ENCODE results near the gene TCEAL5. TPM values are rescaled to one million over a fixed set of nuclear protein-coding genes. Genes with fewer than 3 reads are reported as not detected.
A peak's percentile ranks its signal among the peaks of the same experiment; 100 is the strongest.
"Not testable (repeated sequence)": the region's sequence is repeated elsewhere in the genome, so short reads cannot be mapped to it uniquely, and the experiment has no call there.

The TCEAL5 gene
- total RNA-seq, 4 donors from 2014 or later = not detected

GRCh38 chrX:103249805-103250204 lies 26.7 kb downstream of the TCEAL5 start:
- Histone ChIP-seq H3K4me1 (peaks cover 0 to 8% (median 0%) of the 10 kb centered on the region in 4 donors), H3K27ac (no peak overlapping the region), H3K36me3 (no peaks in the 10 kb centered on the region), H3K4me3 (no peak overlapping the region), H3K9me3 (no peaks in the 10 kb centered on the region), H3K27me3 (peaks cover 0 to 12% of the 10 kb centered on the region in 2 donors)
- DNase-seq (ENCODE audit: low spot score in 2 of 2) = no peak
- WGBS, 2 donors = 55 to 83% methylated on average over 1 of the region's 1 CpG
- TF ChIP-seq POLR2A (IDR thresholded peaks at IDR 0.05) (no peak), CTCF (IDR thresholded peaks at IDR 0.05) (no peak), EP300 (IDR thresholded peaks at IDR 0.05) (no peak)

- Histone ChIP-seq H3K27me3 (peaks cover 0 to 3% of the 10 kb centered on the region in 2 donors), H3K27ac (no peak overlapping the region), H3K4me1 (peaks cover 0 to 6% (median 0%) of the 10 kb centered on the region in 4 donors), H3K9me3 (no peaks in the 10 kb centered on the region), H3K36me3 (no peaks in the 10 kb centered on the region), H3K4me3 (no peak overlapping the region)
- peak in 1 of 2 donors; percentile 38 for DNase-seq (ENCODE audit: low spot score in 2 of 2)
- TF ChIP-seq EP300 (IDR thresholded peaks at IDR 0.05) (no peak), CTCF (IDR thresholded peaks at IDR 0.05) (peak in 3 of 5 experiments; percentile 25 to 59 (median 25))
These were observed 28.0 kb downstream of the TCEAL5 start for GRCh38 chrX:103248553-103248952.

DNA sequence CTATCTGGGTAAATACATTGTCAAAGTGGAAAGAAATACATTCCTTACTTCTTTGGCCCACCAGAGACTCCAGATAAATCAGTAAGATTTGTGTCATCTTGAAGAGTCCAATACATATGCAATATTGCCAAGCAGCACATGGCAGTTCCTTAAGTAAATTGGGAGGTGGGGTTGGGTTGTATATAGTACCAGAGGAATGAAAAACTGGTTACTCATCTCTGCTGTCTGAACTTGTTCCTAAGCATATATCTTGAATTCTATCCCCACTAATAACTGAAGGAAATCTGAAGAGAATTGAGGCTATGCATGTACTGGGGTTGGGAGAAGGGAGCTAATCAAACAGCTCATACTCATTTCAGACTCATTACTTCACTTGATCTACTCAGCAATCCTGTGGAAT lies 36.4 kb downstream of the TCEAL5 start:
- Histone ChIP-seq H3K9me3 (no peaks in the 10 kb centered on the region), H3K4me1 (no peaks in the 10 kb centered on the region), H3K27ac (no peak overlapping the region), H3K36me3 (no peaks in the 10 kb centered on the region), H3K4me3 (no peak overlapping the region), H3K27me3 (peaks cover 0 to 24% of the 10 kb centered on the region in 2 donors)
- DNase-seq (ENCODE audit: low spot score in 2 of 2) = no peak
- TF ChIP-seq EP300 (IDR thresholded peaks at IDR 0.05) (no peak), POLR2A (IDR thresholded peaks at IDR 0.05) (no peak), CTCF (IDR thresholded peaks at IDR 0.05) (no peak)

DNA sequence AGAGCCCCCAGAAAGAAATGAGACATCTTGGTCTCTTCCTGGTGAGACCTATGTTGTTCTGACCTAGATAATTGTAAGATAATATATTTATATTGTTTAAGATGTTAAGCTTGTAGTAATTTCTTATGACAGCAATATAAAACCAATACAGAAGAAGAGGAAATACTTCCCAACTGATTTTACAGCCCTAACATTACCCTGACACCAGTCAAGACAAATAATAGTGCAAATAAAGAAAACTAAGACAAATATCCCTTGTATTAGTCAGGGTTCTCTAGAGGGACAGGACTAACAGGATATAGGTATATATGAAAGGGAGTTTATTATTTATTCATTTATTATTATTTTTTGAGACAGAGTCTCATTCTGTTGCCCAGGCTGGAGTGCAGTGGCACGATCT lies 40.3 kb downstream of the TCEAL5 start:
- no peak overlapping the region for H3K4me3 ChIP-seq
- WGBS, 2 donors = 73 to 77% methylated on average over 1 of the region's 1 CpG
- peaks cover 0 to 23% of the 10 kb centered on the region in 2 donors for H3K27me3 ChIP-seq
- TF ChIP-seq POLR2A (IDR thresholded peaks at IDR 0.05) = no peak
- TF ChIP-seq CTCF (IDR thresholded peaks at IDR 0.05) = no peak
- no peak for TF ChIP-seq EP300 (IDR thresholded peaks at IDR 0.05)
- DNase-seq (ENCODE audit: low spot score in 2 of 2) = no peak
- no peaks in the 10 kb centered on the region for H3K4me1 ChIP-seq
- no peaks in the 10 kb centered on the region for H3K36me3 ChIP-seq
- no peaks in the 10 kb centered on the region for H3K9me3 ChIP-seq
- no peak overlapping the region for H3K27ac ChIP-seq

DNA sequence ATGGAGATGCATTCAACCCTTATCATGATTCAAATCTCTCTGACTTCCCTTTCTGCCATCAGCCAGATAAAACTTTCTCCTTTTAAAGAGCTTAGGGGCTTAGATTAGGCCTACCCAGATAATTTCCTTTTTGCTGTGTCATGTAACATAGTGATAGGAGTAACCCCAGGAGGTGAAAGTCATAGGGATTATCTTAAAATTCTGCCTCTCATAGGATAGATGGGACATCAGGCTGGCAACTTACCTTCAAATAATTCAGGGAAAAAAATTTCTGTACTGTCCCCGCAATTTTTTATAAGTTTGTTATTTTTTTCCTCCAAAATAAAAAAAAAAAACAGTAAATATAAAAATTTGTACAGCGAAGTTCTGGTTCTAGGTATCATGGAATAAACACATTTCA lies 40.9 kb downstream of the TCEAL5 start:
- H3K9me3 ChIP-seq; DNase-seq (ENCODE audit: low spot score in 2 of 2); H3K4me3 ChIP-seq; H3K36me3 ChIP-seq; H3K4me1 ChIP-seq; H3K27ac ChIP-seq: not testable (repeated sequence)
- WGBS, 2 donors = 49 to 93% methylated on average over 2 of the region's 2 CpGs
- H3K27me3 ChIP-seq = peaks cover 0 to 23% of the 10 kb centered on the region in 2 donors

DNA sequence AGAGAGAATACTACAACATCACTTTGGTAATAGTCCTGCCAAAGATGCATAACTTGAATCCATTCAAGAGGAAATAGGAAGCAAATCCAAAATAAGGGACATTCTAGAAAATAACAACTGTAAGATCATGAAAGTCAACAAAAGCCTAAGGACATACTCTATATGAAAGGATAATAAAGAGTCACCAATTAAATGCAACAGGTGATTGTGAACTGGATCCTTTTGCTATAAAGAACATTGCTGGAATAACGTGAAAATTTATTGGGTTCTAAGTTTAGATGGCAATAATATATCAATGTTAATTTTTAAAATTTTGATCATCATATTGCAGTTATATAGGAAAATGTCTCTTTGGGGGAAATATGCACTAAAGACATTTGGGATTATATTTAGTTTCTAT lies 41.7 kb downstream of the TCEAL5 start:
- WGBS, 2 donors = 61 to 82% methylated on average over 1 of the region's 1 CpG
- peaks cover 0 to 23% of the 10 kb centered on the region in 2 donors for H3K27me3 ChIP-seq
- no peak for TF ChIP-seq CTCF (IDR thresholded peaks at IDR 0.05)
- no peak for TF ChIP-seq EP300 (IDR thresholded peaks at IDR 0.05)
- no peak for DNase-seq (ENCODE audit: low spot score in 2 of 2)
- H3K4me1 ChIP-seq = no peaks in the 10 kb centered on the region
- H3K9me3 ChIP-seq = no peaks in the 10 kb centered on the region
- no peak overlapping the region for H3K4me3 ChIP-seq
- no peak overlapping the region for H3K27ac ChIP-seq
- no peaks in the 10 kb centered on the region for H3K36me3 ChIP-seq
